IPS-NIHi7 (cell line): ENCODE measurements around the gene HSPBP1.

Experiments used
- DNase-seq: peaks from one replicate; pipeline ENCODE4 v3.0.0; 2012; ENCODE audit warnings: mixed read lengths; ENCODE audit errors: extremely low spot score

Gene HSPBP1

DNA sequence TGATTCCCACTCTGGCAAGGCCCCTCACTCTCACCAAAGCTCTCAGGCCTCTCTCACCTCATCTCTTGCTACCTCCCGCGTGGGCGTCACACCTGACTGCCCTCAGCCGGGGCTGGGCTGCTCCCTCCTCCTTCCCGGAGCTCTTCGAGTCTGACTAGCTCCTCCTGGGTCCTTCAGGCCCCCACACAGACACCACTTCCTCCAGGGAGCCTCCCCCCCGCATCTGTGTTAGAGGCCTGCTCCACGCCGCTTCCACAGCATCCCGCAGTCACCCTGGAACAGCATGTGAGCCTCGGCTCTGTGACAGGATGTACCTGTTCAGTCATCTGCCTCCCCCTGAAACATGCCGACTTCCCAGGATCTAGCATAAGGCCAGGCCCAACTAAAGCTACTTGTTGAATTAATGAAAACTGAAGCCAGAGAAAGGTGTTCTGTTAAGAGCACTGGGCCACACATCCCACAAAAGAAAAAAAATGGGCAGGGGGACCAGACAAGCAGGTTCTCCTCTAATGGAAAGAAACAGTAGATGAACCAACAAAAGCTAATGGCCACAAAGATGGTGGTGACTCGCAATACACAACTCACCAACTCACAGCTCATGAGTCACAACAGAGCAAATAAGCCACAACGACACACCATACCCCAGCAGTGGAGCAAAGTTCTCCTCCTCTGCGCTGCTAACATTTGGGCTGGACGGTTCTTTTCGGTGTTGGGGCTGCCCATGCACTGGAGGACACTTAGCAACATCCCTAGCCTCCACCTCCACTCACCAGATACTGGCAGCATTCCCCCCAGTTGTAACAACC, 24.1 kb downstream of the HSPBP1 start:
- DNase-seq: no peak

DNA sequence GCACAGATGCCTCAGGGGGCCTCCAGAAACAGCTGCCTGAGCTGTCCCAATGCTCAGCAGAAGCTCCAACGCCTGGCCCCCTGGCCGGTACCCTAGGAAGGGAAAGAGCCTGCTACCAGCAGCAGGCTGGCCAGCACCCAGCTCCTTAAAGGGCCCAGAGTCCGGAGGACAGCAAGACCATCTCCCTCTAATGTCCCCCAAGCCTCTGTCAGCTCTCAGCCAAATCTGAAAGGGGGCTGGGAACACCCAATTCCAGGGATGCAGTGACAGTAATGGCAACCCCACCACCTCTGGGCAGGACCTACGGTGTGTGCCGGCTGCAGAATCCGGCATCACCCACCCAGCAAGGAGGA, 25.3 kb downstream of the HSPBP1 start:
- DNase-seq: no peak

DNA sequence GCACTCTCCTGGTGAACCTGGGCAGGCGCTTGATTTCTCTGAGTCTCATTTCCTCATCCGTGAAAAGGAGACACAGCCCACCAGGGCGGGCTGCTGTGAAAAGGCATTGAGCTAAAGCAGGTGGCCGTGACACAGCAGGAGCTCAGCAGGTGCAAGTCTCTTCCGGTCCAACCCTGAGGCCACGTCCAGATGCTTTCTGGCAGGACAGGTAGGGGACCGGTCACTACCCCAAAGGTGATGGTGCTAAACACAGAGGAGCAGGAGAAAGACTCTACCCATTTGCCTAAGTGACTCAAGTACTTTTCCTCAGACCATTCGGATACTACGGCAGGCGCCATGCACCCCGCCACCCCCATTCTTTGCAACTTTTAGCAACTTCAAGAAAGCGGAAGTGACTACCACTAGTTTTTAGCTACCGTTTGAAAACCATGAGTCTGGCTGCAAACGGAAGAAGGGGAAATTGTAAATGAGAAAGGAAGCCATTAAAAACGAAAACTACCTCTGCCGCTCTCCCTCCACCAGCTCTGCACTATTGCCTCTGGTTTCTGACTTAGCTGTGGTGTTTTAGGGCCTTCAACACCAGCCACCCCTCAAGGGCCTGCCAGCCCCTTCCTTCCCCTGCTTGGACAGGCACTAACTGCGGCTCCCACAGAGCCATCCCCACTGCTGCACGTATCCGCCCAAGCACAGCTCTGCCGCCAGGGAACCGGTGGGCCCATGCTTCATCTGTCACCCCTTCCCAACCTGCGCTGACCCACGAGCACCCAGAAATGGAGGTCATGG, 25.9 kb downstream of the HSPBP1 start:
- DNase-seq: no peak

DNA sequence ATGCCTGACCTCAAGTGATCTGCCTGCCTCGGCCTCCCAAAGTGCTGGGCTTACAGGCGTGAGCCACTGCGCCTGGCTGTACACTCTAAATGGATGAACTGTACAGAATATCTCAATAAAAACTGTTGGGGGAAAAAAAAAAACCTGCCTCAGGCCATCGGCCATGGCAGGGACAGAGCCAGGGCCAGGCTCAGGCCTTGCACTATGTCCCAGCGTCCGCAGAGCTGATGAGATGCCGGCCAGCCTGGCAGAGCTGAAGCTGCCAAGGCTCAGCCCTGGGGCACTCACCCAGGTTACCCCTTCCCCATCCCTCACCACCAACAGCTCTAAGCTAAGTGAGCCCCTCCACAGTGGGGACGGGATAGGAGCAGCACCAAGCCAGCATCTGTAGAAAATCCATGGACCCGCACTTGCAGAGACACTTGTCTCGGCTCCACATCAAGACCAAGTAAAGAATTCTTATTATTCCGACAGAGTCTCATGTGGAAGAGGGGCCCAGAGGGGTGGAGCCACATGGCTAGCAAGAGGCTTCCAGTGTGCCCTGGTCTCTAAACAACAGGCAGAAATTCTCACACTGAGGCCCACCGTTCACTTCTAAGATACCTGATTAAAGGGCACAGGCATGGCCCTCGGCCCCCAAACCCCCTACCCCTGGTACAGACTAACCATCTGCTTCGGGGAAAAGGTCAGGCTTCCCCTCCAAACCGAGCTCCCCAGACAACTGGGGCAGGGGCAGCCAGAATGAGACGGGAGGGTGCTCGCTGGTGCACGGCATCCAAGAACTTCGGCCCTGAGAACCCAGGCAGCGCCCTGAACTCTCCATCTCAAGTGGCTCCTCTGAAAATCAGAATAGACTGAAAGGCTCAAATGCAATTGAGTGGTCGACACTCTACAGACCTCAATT, 26.9 kb downstream of the HSPBP1 start:
- DNase-seq: no peak

DNA sequence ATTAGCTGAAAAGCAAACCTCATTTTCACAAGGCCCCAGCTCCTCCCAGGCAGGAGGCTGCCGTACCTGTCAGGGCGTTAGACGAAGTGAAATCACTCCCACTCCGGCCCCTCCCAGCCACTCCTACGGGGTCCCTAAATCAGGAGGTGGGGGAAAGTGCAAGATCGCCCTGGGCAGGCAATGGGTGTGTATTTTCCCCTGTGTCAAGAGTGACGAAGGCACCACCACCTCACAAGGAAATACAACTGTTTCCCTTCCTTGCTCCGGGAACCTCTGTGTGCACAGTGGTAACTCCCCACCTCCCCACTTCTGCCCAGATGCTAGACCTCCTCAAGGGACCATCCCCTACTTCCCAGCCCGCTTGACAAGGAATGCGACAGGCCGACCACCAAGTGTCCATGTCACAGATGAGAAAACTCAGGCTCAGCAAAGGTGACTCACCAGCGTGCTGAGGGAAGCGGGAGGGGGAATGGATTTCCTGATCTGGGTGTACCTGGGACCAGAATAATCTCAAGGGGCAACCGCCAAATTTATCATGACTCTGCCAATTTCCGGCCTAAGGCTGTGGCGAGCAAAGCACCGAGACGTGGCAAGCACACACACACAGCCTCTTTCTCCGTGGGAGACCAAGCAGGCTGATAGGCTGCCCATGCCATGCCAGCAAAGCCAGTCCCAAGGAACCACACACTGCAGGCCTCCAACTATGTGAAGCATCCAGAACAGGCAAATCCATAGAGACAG, 28.4 kb downstream of the HSPBP1 start:
- DNase-seq: no peak

DNA sequence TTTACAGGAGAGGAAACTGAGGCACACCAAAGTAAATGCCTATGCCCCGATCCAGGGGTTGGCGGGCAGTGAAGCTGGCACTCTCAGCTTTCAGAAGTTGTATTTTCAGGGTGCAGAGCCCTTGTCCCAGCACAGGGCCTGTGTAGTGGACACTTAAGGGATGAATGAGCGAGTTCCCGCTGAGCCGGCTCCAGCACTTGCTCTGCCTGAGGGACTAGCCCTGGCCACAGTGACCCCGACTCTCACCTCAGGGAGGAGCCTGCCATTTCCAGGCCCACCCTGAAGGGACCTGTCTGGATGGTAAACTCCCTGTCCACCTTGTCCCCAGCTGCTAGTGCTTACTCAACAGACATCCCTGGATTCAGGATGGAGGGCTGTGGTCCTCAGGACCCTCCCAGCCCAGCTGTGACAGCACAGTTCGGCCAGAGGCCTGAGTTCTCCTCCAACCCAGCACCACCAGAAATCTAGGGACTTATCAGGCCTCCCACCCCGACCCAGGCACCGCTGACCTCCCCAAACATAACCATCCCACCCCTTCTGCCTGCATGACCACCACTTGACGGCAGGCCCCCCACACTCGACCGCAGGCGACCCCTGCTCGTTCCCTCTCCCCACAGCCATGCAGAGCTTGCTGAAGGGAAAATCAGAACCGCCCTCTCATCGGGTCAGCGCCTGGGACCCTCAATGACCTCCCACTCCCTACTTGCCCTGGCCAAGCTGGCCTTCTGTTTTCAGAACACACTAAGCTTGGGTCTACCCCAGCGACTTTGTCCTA, 29.5 kb downstream of the HSPBP1 start:
- no peak for DNase-seq

DNA sequence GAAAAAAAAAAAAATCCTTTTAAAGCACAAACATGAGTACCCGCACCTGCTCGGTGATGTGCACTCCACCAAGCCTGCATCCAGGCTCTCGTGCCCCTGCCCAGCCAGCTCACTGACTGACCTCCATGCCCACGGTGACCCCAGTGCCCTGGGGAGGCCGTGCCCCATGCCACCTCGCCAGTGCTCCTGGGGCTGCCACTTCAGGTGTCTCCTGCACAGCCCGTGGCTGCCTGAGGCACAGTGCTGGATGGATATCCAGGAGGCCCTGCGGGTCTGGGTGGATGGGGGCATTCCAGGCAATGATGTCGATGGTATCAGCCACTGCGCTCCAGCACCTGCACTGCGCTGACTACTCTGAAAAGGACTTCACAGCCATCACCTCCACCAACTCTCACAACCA, 30.1 kb downstream of the HSPBP1 start:
- DNase-seq: no peak

DNA sequence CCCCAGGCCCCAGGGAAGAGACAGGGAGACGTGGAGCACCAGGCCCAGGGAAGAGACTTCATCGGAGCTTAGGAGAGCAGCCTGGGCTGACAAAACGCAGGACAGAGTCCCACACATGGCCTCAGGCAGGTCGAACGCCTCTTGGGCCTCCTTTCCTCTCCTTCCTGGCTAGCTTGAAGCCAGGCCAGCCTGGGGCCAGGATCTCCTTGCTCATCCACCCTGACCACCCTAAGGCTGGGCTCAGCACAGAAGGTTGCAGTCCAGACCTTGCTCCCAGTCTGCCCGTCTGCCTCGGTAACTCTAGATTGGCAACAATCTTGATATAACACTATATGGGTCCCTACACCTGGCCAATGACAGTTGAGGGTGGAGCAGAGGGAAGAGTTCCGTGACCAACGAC, 31.2 kb downstream of the HSPBP1 start:
- no peak for DNase-seq

DNA sequence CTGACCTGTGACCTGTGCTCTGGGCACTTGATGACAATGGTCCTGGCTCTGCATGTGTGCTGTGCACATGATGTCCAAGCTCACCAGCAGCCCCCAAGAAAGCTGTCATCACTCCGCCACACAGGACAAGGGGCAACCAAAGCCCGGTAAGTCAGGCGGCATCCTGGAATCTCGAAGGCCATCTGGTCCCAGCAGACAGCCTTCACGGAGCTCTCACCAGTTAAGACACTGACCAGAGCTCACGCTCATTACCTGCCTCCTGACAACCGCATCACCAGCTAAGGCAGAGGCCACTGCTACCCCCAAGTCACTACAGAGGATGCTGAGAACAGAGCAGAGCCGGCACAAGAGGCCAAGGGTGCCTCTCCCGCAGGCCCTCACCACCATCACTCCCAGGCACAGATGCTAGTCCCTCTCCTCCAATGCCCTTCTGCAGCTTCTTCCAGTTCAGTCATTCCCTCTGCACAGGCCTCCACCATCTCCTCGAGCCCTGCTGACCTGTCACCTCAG, 31.7 kb downstream of the HSPBP1 start:
- no peak for DNase-seq

DNA sequence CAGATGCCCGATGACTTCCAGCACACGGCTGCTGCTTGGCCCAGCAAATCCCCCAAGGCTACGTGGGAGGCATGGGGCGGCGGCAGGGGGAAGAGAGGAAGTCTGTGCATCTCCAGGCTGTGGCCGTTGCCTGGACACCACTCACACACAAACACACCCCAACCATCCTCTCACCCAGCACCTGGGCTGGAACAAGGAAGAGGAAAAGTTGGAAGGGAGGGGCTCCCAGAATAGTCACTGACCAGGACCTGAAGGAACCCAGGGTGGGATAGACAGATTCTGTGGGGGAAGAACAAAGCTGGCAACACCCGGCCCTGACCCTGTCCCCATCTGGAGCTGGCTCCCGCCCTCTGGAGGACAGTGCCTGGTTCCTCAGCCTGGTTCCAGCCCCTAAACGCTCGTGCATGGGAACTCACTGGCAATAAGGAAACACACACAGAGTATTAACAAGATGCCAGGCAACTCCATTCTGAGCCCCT, 32.2 kb downstream of the HSPBP1 start:
- no peak for DNase-seq

- no peak for DNase-seq
Observed at GRCh38 chr19:55246462-55247451, 33.2 kb downstream of the HSPBP1 start.

- no peak for DNase-seq
Observed at GRCh38 chr19:55245236-55245904, 34.5 kb downstream of the HSPBP1 start.

GRCh38 chr19:55244004-55244680, 35.8 kb downstream of the HSPBP1 start:
- DNase-seq: no peak

GRCh38 chr19:55242517-55242916, 37.4 kb downstream of the HSPBP1 start:
- no peak for DNase-seq

DNA sequence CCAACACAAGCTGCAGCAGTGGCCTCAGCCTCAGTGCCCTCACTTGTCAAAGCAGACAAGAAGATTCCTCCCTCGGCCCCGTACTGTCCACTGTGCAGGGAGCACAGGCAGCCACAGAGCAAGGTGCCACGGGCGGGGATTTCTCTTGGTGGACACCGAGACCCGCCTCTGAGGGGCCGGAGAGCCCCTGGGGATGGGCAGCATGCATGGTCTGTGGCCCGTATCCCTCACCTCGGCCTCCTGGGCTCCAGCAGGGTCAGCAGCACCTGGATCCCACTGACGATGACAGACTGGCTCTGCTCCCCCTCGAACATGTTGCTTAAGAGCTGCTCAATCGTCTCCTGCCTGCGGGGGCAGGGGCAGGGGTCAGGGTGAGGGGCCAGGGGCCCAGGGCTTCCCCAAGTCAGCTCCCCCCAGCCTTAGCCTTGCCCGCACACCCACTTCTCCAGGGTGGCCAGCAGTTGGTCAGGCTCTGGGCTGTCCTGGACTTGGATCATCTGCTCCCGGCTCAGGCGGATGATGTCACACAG, 37.9 kb downstream of the HSPBP1 start:
- DNase-seq: no peak

- no peak for DNase-seq
Observed at GRCh38 chr19:55241143-55241934, 38.6 kb downstream of the HSPBP1 start.

- DNase-seq: no peak
Observed at GRCh38 chr19:55240713-55241020, 39.2 kb downstream of the HSPBP1 start.
